Fibroblast of upper back skin (primary cell): Measurements from ENCODE around the gene ALAD.
"Not testable (repeated sequence)": the region's sequence is repeated elsewhere in the genome, so short reads cannot be mapped to it uniquely, and the experiment has no call there.

Experiments used
- DNase-seq: peaks from one replicate; pipeline ENCODE4 v3.0.0-alpha.2; 2013

The ALAD gene

DNA sequence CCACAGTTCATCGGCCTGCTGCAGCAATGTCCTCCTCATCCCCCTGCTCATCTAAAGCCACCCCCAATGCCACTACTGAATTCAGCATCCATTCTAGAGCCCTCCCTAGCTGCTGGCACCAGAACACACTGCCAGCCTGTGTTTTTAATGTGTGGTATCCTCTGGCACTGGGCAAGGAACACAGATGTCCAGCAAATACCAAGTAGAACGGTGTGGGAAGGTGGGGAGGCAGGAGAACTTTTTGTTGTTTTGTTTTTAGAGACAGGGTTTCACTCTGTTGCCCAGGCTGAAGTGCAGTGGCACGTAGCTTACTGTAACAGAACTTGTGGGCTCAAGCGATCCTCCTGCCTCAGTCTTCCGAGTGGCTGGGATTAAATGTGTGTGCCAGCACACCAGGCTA, 29.0 kb downstream of the ALAD start:
- no peak for DNase-seq

DNA sequence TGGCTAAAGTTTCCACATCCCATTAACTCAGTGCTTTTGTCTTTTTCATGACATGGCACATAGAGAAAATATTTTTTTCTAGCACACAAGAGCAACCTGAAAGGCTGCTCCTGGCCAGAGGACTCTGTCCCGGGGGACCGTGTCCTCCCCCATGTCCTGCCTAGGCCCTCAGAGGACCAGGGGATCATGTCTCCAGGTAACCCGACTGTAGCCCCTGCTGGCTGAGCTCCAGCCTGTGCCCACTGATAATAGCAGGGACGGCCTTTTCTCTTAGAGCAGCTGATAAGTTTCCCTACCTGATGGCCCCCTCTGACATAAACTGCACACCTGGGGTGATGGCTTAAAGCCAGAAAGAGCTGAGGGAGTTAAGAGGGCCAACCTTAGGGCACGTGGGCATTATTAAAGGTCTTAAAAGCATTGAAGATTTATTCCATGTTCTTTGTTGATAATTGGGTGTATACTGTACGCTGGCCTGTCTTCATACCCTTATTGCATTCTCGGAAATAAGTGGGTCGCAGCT, 30.2 kb downstream of the ALAD start:
- no peak for DNase-seq

DNA sequence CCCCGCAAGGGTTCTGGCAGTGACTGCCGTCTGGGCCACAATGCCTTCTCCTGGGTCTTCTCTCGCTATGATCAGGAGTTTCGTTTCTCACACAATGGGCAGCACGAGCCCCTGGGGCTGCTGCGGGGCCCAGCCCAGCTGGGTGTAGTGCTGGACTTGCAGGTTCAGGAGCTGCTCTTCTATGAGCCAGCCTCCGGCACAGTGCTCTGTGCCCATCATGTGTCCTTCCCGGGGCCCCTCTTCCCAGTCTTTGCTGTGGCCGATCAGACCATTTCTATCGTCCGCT, 31.3 kb downstream of the ALAD start:
- DNase-seq: no peak

DNA sequence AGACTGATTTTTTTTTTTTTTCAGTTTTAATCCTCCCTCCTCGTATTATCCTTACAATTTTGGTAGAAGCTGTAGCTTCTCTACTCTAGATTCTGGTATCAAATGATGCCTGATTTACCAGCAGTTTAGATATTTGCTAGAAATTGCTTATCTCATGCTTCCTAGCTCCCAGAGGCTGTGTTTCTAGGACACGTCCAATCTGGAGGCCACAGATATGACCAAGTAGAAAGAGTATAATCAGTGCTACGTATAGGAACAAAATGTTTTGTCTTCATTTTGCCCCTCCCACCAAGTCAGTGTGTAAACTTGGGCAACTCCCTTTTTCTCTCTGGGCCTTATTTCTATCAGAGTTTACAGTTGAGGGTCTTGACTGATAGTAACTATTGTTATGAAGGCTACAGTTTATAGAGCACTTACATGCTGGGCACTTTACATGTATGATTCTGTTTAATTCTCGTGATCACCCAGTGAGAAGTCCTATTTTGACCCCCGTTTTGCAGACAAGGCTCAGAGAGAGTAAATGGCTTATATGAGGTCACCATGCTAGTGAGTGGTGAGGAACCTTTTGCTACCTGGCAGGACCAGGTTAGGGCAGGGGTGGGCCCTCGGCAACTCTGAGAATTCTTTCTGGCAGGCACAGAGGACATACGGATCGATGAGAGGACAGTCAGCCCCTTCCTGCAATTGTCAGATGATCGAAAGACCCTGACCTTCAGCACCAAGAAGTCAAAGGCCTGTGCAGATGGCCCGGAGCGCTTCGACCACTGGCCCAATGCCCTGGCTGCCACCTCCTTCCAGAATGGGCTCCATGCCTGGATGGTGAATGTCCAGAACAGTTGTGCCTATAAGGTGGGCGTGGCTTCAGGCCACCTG, 31.9 kb downstream of the ALAD start:
- DNase-seq: no peak

DNA sequence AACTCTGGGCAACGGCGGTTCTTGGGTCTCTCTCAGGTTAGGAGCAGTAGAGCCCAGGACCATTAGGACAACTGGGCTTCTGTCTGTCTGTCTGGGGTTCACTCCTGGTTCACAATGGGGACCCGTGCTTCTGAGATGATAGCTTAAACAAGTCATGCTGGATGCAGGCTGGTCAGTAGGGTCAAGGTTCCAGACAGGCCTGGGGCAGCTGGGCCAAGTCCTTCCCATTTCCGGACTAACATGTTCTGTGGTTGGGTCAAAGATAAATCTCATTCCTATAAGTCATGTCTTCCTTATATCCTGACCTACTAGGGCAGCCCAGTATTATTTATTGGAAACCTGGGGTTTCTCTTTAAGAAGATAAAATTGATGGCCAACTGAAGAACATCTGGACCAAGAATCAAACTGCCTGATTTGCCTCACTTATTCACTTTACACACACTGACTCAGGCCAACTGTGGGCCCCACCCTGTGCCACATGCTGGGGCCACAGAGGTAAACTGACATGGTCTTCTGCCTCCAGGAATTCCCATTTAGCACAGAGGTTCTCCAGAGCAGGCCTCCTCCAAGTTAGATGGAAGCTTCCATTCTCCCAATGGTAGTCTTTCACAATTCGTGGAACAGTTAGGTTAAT, 32.6 kb downstream of the ALAD start:
- DNase-seq: no peak

DNA sequence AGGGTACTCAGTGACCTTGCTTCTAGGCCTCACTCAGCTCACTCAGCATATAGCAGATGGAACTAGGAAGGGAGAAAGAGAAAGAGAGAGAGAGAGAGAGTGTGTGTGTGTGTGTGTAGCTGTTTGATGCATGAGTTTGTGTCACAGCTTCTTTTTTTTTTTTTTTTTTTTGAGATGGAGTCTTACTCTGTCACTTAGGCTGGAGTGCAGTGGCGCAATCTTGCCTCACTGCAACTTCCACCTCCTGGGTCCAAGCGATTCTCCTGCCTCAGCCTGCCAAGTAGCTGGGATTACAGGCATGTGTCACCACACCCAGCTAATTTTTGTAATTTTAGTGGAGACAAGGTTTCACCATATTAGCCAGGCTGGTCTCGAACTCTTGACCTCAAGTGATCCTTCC, 35.4 kb downstream of the ALAD start:
- DNase-seq: not testable (repeated sequence)

DNA sequence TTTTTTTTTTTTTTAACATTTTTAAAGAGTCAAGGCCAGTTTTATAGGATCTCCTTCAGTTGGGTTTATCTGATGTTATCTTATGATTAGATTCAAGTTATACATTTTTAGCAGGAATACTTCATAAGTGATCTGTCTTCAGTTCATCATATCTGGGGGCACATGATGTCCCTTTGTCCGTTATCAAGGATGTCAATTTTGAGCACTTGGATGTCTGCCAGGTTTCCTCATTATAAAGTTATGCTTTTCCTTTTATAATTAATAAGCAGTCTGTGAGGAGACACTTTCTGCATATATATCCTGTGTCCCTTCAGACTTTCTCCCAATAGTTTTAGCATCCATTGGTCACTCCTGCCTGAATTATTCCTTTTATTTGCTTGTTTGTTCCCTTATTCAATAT, 36.1 kb downstream of the ALAD start:
- DNase-seq: no peak

DNA sequence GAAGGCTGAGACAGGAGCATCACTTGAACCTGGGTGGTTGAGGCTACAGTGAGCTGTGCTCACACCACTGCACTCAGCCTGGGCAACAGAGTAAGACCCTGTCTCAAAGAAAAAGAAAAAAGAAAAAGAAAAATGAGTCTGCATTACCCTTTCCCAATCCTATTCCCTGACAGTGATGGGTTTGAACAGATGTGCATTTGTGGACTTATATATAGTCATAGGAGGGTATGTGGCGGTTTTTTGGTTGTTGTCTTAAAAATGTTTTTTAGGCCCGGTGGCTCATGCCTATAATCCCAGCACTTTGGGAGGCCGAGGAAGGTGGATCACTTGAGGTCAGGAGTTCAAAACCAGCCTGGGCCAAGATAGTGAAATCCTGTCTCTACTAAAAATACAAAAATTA, 37.7 kb downstream of the ALAD start:
- no peak for DNase-seq

DNA sequence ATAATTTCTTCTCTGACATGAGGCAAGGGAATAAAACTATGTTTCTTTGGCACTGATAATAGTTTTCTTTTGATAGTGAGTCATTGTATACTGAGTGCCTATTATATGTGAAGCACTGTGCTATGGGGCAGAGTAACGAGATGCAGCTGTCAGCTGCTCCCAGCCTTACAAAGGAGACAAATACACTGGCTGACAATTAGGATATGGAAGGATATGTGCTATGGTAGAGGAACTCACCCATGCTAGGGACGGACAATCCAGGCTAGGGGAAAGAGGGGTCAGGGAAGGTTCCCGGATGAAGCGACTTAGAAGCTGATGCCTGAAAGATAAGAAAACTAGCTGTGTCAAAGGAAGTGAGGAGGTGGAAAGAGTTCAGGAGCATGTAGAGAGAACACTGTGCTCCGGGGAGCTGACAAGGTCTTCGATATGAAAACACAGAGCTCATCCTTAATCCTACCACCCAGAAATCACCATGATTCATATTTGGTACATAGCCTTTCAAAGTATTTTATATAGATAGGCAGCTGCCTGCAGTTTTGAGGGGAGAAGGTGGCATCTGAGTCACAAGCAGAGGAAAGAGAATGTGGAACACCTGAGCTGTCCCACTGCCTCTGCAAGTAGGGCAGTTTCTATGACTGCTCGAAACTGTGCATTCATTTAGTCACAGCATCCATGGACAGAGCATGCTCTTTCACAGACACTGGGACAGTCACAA, 39.6 kb downstream of the ALAD start:
- peak; percentile 22 for DNase-seq

DNA sequence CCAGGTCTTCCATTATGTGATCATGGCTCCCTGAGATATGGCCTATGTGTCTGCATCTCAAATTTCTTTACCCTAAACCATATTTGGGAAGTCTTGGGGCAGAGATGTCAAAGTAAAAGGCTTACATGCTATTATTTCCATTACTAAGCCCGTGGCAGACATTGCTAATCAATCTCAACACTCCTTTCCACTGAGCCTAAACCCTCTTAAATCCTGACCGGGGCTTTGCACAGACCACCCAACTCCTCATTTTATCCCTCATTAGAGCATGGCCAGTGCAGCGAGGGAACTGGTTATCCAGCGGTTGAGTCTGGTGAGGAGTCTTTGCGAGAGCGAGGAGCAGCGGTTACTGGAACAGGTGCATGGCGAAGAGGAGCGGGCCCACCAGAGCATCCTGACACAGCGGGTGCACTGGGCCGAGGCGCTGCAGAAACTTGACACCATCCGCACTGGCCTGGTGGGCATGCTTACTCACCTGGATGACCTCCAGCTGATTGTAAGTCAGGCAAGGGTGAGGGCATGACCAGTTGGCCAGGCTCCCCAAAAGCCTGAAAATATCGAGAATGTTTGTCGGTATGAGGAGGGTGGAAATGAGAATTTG, 40.7 kb downstream of the ALAD start:
- no peak for DNase-seq

DNA sequence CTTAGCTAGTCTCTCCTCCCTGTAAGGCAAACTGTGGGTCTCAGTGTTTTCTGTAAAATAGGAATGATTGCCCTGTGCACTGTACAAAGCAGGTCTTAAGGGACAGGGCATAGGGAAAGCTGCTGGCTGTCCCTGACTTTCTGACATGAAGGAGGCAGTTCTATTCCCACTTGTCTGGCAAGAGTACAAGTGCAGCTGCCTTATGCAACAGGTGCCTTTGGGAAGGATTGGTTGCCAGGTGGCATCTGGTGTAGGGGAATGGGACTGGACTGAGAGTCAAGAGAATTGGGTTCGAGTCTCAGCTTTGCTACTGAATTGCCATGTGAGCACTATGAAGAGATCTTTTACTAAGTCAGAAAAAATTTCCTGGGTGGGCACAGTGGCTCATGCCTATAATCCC, 41.7 kb downstream of the ALAD start:
- DNase-seq: no peak

DNA sequence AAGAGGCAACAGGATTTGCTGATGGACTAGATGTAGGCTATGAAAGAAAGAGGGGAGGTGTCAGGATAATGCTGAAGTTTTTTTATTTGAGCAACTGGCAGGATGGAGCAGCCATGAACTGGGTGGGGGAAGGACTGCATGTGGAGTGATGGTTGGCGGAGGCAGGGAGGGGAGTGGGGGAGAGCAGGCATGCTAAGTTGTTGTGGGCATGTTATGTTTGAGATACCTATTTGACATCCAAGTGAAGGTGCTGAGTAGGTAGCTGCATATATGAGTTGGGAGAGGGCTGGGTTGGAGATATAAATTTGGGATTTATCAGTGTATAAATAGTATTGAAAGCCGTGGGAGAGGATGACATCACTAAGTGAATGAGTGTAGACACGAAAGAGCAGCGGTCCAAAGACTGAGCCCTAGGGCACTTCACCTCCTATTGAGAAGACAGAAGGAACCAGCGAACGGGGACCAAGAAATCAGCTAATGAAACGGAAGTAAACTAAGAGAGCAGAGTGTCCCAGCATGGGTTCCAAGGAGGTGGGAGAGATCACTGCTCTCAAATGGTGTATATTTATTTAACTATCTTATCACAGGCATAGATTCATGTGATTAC, 44.3 kb downstream of the ALAD start:
- no peak for DNase-seq

DNA sequence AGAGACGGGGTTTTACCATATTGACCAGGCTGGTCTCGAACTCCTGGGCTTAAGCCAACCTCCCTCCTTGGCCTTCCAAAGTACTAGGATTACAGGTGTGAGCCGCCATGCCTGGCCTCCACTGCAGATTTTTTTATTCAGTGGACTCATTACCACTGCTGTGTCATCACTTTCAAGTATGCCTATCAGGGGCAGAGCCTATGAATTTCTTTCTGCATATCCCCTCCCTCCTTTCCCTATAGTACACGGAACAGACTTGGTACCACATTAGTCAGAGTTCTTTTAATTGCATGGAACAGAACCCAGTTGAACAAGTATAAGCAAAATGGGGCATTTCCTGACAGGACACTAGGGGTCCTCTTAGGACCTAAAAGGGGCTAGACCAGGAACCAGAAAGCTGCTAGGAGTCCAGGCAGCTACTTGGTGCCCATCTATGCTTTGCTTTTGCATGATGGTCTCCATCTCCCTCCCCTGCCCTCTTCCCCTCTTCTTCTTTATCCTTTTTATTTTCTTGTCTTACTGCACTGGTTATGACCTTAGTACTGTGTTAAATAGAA, 46.0 kb downstream of the ALAD start:
- DNase-seq: no peak

DNA sequence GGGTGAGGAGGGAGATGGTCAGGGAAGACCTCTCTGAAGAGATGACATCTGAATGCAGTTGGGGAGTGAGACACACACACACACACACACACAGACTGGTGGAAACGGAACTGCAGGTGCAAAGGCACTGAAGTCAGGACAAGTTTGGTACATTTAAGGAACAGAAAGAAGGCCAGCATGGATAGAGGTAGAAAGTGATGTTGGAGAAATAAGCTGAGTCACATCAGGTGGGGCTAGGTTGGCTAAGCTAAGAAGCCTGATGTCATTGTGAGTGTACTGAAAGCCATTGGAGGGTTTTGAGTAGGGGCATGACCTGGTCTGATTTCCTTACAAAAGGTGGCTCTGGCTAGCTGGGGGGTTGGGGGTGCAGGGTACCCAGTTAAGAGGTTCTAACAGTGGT, 48.7 kb downstream of the ALAD start:
- DNase-seq: no peak

DNA sequence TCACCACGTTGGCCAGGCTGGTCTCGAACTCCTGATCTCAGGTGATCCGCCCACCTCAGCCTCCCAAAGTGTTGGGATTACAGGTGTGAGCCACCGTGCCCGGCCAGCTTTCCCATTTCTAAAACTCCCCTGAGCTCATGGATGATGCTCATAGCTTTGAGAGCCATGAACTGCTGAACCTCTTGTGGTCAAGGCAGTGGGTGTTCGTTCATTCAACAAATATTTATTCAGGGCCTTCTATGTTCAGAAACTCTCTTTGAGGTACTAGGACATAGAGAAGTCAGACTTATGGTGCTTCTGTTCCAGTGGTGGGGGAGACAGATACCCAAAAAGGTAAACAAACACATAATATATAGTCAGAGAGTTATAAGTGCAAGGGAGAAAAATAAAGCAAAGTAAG, 49.1 kb downstream of the ALAD start:
- no peak for DNase-seq

DNA sequence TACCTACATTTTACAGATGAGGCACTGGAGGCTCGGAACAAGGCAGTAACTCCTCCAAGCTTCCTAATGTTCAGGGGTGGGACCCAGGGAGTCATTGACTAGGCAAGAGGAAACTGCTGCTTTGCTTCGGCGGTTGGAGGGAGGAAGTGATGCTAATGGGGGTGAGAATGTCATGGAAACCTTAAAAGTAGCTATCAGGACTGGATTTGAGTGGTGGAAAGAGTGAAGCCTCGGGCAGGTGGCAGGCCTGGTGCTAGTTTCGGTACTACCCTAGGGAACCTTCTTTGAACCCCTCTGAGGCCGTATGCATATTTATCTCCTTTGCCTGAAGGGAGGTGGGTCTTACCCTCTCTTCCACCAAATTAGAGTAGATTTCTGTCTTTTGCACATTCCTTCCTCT, 50.1 kb downstream of the ALAD start:
- no peak for DNase-seq

DNA sequence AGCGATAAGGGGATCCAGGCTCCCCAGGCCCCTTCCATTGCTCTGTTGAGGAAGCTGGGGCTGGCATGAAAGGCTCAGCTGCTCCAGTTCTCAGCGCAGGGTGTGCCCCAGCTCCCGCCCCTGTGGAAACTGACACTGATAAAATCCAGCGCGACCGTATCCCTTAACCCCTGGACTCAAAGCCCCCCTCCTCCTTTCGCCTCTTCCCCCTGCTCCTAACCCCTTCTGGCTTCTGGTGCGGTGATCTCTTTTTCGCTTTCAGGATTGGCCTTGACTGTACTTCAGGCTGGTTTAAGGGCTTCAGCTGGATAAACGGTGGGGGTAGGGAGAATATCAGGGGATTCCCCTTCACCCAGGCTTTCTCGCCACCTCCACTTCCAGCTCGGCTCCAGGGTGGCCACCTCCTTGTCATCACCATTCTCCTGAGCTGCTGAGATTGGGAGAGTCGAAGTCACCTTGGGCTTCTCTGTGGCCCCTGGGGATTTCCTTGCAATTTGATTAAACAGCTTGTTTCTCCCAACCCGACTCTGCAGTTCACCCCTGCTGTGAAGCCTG, 50.9 kb downstream of the ALAD start:
- DNase-seq: no peak

DNA sequence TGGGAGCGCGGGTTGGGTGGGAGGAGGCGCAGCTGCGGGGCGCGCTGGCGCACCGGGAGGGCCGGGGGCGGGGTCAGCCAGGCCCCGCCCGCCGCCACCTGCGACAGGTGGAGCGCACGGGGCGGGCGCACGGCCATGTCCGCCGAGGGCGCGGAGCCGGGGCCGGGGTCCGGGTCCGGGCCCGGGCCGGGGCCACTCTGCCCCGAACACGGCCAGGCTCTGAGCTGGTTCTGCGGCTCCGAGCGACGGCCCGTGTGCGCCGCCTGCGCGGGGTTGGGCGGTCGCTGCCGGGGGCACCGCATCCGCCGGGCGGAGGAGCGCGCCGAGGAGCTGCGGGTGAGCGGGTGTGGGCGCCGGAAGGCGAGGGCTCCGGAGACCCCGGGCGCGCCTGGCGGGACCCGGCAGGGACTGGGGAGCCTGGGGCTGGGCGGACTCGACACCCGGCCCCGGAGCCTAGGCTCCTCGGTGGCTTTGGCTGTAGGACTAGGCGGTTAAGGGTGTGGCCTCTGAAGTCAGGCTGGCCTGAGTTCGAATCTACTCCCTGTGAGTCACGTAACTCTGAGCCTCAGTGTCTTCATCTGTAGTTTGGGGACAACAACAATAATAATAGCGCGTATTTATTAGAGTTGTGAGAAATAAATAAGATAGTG, 51.5 kb downstream of the ALAD start, which contains the start of gene BSPRY:
Gene BSPRY (plus strand): TSS at position 97 of the 650 bp plus-strand sequence. CDS start 39 bp downstream, at position 136.
- no peak for DNase-seq

DNA sequence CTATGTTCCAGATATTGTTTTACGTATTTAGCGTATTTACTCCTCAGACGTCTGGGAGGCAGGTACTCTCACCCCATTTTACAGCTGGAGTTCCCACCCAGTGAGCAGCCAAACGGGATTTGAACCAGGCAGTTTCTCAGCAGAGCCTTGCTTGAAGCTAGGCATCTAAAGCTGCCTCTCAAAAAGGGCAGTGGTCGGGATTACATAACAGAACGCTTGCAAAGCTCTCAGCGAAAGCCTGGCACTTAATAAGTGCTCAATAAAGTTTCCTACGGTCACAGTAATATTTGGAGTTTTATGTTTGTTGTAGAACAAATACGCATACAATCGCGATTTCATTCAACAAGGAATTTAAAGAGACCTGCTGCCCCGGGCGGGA, 52.0 kb downstream of the ALAD start:
- DNase-seq: no peak

DNA sequence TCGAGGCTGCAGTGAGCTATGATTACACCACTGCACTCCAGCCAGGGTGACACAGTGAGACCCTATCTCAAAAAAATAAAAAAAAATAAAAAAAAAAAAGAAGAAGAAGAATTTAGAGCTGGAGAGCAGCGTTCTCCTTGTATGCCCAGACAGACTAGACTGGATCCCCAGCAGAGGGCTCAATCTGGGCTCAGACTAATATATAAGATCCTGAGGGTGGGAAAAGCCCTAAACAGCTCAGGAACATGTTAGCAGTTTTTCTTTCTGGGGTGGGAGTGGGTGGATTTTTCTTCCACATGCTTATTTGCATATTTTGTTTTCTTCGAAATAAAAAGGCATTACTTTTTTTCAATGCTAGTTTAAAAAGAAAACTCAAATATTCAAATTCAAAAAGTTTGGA, 52.6 kb downstream of the ALAD start:
- DNase-seq: no peak

DNA sequence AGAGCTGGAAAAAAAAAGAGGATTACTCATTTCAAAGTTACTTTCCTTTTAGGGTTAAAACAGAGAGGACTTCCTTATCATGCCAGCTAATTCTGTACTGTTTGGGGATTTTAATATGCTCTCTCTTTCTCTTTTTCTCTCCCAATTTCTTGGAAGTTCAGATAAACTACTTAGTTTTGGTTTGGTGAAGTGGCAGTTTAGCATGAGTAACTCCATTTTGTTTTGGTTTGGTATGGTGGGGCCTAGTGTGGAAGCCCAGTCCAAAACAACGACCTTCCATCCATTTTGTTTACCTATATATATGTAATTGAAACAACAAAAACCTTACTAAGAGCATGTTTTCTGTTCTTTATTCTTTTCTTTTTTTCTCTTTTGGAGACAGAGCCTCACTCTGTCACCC, 55.4 kb downstream of the ALAD start:
- no peak for DNase-seq

DNA sequence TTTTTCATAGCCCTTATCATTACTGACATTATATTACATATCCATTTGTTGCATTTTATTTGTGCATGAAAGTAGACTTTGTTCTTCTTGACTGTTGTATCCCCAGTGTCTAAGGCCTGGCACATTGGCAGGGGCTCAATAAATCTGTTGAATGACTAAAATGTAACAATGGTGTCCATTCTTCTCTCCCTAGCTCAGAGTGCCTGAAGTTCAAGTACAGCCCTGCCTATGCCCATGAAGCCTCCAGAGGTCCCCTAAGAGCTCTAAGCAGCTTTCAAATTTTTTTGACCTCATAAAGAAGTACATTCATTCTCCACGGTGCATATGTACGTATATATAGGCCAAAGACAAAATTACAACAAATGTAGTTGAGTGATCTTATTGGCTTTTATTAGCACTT, 55.9 kb downstream of the ALAD start:
- no peak for DNase-seq
